HG03439 (cell line): ENCODE results near the gene LILRB3.
"Not testable (repeated sequence)": the region's sequence is repeated elsewhere in the genome, so short reads cannot be mapped to it uniquely, and the experiment has no call there.

Experiments
- ATAC-seq: cut with Tn5 transposase; IDR thresholded peaks from one replicate; pipeline ENCODE4 v1.9.1; 2021; ENCODE audit warnings: mild to moderate bottlenecking, moderate library complexity; ENCODE audit not compliant: unreplicated experiment

The LILRB3 gene

GRCh38 chr19:54191011-54191810, 31.6 kb downstream of the LILRB3 start, which contains the start of gene TSEN34:
Gene TSEN34 (plus strand): TSS chr19:54191308. CDS start chr19:54191365, 57 bp downstream.
- ATAC-seq: peak; percentile 26

DNA sequence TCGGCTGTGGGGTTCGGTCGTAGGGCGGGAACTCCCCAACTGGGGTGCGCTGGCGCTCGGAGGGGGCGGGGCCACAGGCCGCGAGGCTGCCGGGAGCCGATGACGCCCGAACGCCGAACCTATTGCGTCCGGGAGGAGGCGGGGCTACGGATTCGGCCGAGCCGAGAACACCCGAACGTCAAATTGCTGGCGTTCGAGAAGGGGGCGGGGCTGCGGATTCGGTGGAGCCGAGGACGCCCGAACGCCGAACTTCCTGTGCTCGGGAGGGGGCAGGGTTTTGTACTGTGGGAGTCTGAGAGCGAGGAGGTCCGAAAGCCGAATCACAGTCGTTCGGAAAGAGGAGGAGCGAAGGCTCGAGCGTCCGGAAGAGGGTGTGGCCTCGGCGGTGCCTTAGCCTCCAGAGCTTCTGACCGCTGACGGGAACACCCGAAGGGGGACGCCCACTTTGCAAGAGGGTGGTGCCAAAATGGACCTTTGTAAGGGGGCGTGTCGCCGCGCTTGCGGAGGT, 32.2 kb downstream of the LILRB3 start:
- ATAC-seq: peak; percentile 51

DNA sequence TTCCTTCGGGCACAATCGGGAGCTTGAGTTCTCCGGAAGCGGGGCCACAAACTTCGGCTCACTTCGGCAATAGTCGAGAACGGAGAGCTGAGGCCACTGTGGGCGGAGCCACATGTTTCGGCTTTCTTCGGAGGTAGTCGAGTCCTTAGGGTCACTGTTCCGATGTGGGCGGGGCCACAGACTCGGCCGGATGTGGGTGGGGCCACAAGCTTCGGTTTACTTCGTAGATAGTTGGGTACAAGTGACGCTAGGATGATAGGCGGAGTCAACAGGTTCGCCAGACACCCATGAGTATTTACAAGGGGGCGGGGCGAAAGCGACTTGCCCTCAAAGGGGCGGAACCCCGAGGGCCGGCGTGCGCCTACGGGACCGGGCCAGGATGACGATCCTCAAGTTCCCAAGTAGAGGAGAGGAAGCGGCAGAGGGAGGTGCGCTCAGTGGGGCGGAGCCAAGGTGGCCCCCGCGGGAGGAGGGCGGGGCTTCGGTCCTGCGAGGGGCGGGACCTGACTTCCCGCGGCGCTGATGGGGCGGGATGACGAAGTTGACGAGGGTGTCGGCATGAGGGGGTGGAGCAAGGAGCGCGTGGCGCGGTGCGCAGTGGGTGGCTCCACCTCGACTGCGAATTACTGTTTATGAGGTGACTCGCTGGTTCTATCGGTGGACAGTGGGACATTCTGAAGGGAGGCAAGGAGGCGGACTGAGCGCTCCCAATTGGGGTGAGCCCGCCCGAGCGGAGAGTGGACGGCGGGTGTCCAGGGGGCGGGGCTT, 32.9 kb downstream of the LILRB3 start:
- peak; percentile 52 for ATAC-seq

DNA sequence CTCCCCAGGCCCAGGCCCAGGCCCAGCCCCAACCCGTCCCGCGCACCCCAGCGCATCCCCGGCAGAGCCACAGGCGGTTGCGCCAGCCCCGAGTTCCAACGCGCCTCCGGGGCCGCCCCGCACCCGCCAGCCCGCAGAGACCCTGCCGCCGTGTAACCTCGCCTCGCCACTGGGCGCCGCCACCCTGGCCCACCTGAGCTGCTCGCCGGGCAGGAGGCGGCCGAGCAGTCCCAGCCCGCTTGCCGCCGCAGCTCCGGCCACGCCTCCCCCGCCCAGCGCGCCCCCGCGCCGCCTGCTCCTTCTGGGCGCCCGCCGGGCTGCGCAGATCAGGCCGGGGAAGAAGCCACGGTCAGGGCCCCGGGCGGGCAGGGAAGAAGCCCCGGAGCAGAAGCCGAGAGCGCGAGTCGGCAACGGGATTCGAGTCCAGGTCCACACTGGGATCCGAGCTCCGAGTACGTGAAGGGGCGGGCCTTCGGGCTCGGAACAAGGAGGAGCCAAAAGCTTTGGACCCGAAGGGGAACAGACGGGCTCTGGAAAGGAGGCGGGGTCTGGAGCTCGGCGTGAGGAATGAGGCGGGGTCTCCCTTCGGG, 33.6 kb downstream of the LILRB3 start, which contains the start of gene MBOAT7:
MBOAT7 (minus strand) TSS at position 436 of the 590 bp plus-strand sequence. CDS start 1,072 bp downstream, outside the sequence.
- peak; percentile 15 for ATAC-seq

GRCh38 chr19:54188215-54188871, 34.5 kb downstream of the LILRB3 start:
- no peak for ATAC-seq

DNA sequence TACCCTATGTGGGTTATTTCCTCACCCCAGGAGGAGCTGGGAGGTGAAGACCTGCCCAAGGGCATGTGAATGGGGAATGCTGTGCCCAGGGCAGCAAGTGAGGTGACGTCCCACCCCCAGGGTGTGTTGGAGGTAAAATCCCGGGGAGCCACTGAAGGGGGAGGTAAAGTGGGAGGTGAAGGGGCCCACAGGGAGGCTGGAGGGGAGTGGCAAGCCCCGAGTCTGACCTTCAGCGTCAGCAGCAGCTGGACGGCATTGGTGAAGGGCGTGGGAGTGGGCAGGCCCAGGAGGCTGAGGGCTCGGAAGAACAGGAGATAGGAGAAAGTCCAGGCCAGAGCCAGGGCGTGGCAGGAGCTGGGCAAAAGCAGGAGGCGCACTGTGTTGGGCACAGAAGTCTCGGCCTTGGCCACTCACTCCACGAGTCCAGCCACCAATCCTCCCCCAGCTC, 35.8 kb downstream of the LILRB3 start:
- no peak for ATAC-seq

DNA sequence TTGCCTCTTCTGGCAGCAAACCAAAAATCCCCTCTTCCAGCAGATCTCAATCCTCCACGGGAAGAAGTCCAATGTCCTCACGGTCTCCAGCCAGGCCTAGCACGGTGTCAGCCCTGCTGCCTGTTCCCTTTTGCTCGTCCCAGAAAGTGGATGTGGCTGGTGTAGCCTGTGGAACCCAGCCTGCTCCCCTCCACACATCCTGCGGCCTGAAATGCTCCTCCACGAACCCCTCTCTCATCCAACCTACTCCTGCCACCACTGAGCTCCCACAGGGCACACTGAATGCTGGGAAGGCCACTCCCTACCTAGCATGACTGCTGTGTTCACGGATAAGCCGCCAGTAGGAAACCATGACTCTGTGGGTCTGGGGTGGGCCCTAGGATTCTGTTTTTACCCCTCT, 36.5 kb downstream of the LILRB3 start:
- no peak for ATAC-seq

DNA sequence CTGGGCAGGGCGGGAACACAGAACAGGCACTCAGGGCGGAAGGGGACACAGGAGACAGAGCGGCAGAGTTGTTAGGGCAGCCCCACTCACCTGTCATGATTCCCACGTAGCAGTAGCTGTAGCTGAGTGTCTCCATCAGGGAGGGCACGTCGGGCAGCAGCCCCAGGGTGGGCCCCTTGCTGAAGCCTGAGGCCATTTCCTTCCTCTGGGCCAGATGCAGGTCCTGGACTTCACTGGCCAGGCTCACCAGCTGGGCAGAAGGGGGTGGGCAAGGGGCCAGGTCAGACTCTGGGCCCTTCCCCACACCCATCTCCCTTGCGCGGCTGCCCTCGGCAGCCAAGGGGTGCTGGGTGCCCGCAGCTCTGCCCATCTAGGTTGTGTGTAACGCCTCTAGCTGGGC, 39.4 kb downstream of the LILRB3 start:
- no peak for ATAC-seq

DNA sequence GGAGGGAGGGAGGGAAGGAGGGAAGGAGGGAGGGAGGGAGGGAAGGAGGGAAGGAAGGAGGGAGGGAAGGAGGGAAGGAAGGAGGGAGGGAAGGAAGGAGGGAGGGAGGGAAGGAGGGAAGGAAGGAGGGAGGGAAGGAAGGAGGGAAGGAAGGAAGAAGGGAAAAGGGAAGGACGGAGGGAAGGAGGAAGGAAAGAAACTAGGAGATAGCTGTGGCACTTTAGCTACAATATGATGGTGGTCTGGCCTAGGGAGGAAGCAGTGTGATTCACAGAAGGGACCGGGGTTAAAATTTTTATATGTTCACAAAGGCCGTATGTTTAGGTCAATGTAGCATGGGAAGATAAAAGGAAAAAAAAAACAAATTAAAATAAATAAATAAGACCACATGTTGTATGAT, 40.9 kb downstream of the LILRB3 start:
- not testable (repeated sequence) for ATAC-seq

- ATAC-seq: no peak
Measured at GRCh38 chr19:54180691-54181091, 42.1 kb downstream of the LILRB3 start.

GRCh38 chr19:54179921-54180461, 42.8 kb downstream of the LILRB3 start:
- no peak for ATAC-seq

- no peak for ATAC-seq
Measured at GRCh38 chr19:54179262-54179852, 43.5 kb downstream of the LILRB3 start.

GRCh38 chr19:54178581-54179261, 44.1 kb downstream of the LILRB3 start:
- ATAC-seq: no peak

DNA sequence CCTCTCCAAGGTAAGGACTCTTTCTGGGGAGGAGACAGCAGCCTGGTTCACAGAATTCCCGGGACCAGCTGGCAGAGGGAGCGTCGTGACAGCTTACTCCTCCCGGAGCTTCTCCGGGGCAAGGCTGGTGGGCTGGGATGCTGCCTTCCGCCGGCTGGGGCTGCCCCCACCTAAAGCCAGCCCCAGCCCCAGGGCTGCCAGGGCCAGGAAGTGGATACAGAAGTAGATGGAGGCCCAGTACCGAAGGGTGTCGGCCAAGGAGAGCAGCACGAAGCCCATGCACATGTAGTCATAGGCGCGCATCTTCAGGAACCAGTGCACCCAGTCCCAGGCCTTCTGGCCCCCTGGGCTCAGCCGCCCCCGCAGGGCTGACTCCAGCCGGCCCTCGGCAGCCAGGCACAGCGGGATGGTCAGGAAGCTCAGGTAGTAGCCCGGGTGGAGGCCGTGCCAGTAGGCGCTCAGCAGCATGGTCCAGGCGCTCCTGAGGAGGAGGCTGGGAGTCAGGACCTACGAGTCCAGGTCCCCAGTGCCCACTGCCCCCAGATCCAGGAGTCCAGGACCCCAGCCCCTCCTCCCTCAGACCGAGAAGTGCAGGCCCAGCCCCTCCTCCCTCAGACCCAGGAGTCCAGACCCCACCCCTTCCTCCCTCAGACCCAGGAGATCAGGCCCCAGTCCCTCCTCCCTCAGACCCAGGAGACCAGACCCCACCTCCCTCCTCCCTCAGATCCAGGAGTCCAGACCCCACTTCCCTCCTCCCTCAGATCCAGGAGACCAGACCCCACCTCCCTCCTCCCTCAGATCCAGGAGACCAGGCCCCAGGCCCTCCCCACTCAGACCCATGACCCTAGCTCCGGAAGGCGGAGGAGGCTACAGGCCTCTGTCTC, 48.6 kb downstream of the LILRB3 start:
- ATAC-seq: no peak

- no peak for ATAC-seq
Measured at GRCh38 chr19:54173359-54173699, 49.5 kb downstream of the LILRB3 start.

DNA sequence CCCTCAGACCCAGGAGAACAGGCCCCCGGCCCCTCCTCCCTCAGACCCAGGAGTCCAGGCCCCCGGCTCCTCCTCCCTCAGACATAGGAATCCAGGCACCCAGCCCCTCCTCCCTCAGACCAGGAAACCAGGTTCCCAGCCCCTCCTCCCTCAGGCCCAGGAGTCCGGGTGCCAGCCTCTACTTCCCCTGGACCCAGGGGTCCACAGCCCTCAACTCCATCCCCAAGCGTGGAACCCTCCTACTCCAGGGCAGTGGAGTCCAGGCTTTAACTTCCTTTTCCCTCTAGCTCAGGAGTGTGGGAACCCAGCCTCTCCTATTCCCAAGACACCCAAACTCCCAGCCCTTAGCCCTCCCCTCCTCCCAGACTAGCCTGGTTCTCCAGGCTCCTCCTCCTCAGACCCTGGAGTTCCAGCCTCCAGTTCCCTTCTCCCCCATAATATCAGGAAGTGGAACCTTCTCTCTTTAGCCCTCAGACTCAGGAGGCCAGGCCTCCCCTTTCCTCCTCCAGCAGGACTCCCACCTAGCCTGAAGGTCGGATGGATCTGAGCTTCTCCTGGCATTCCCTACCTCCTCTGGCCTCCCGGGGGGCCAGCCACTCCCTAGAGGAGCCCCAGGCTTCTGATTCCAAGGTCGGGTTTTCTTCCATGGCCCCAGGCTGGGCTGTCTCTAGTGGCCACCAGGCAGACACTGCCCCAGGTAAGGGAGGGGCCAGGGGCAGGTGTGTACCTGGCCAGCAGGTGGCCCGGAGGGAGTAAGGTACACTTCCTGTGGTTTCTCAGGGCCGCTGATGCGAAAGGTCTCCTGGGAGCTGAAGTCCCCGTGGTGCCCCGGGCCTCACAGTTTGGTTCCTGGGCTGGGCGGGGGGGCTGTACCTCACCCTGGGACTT, 50.1 kb downstream of the LILRB3 start, which contains the start of gene TMC4:
TMC4 (minus strand) TSS at position 690 of the 888 bp plus-strand sequence; CDS start at position 647, 43 bp downstream.
- ATAC-seq: no peak

GRCh38 chr19:54171736-54172431, 50.9 kb downstream of the LILRB3 start:
- not testable (repeated sequence) for ATAC-seq
